Hematopoietic multipotent progenitor cell treated with erythropoietin and hydrocortisone succinate and interleukin-3 and kit ligand, for 8 days (in vitro differentiated cells): ENCODE results near the gene PI3.

Experiments
- DNase-seq: peaks from one replicate; pipeline ENCODE4 v3.0.0-alpha.2; 2015

The PI3 gene

GRCh38 chr20:45189067-45189609, 14.4 kb downstream of the PI3 start:
- DNase-seq = no peak

- no peak for DNase-seq
These were observed 15.2 kb downstream of the PI3 start for GRCh38 chr20:45189861-45190260.

DNA sequence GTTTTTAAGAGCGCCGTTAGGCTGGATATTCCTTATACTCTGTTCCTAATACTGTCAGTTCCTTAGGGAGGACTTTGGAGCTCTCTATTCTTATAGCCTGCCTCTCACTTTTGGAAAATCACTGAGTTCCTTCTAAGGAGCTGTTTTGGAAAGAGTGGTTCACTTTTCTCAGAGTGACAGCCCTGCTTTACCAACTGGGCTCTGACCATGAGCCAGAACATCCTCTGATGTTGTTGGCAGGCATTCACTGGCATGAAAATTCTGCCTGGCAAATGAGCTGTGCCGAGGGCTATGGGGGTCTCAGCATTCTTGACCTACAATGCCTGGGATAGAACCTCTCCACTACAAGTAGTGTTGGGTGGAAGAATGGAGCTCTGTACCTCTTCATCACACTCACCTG, 17.2 kb downstream of the PI3 start:
- no peak for DNase-seq

DNA sequence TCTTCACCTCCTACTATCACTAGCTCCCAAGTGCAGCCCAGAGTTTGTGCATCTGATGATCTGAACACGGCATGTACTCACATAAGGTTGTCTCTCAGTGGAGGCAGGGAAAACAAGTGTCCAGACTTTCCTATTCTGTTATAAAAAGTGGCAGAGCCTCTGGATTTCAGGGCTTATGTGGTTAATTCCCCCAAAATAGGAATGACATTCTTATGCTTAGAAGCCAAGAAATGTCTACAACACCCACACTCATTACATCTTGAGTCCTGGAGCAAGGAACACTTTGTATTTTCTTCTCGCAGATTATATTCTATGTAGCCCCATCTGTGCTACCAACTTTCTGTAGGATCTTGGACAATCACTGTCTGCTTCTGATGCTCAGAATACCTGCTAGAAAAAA, 18.6 kb downstream of the PI3 start:
- DNase-seq = no peak

DNA sequence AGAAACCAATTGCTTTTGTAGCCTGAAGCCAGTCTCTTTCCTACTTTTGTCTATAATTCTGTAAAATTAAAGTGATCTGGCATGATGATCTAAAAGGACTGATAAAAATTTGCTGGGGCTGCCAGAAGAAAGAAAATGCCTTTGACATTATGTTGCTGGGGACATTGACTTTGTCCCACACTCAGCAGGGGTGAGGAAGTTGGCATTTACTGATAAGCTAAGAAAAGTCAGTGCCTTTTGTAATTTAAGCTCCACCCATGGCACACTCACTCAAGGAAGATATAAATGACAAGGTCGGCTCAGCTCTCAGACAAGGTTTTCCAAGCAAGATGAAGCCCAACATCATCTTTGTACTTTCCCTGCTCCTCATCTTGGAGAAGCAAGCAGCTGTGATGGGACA, 32.0 kb downstream of the PI3 start, which contains the start of gene SEMG1:
TSS of gene SEMG1 (plus strand) at position 309 of the 400 bp plus-strand sequence. CDS start at position 330, 21 bp downstream.
- peak; percentile 29 for DNase-seq

DNA sequence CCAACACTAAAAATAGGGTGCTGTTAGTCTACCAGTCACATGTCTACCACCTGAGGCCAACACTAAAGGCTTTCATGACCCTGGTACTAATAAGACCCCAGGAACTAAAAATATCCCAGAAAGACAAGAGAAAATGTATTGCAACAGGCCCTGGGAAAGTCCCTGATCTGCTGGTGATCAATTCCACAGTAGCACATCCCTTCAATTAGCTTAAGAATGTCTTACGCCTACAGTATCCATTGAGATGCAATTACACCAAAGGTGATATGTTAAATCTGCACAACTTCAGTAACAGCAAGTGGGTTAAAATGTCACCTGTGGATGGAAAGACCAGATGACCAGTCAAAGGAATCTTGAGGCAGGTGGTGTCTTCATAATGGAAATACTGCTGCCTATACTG, 35.2 kb downstream of the PI3 start:
- DNase-seq = no peak

DNA sequence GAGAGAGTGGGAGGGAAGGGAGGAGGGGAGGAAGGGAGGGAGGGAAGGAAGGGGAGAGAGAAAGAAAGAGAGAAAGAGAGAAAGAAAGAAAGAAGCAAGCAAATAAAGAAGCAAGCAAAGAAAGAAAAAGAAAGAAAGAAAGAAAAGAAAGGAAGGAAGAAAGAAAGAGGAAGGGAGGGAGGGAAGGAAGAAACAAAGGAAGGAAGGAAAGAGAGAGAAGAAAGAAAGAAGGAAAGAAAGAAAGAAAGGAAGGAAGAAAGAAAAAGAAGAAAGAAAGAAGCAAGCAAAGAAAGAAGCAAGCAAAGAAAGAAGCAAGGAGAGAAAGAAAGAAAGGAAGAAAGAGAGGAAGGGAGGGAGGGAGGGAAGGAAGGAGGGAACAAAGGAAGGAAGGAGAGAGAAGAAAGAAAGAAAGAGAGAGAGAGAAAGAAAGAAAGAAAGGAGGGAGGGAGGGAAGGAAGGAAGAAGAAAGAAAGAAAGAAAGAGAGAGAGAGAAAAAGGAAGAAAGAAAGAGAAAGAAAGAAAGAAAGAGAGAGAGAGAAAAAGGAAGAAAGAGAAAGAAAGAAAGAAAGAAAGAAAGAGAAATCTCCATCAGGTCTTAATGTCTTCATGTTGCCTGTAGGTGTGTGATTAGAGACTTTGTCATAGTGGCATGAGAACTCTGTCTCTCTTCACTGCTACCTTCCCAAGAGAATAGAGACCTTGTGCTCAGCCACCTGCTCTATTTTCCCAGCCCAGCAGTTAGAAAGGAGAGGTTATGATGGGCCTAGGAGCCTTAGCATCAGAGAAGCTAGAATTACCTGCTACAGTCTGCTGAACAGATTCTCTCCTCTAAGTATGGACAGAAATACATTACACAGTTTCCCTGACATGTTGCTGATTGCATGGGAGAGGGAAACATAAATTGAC, 37.1 kb downstream of the PI3 start:
- no peak for DNase-seq

DNA sequence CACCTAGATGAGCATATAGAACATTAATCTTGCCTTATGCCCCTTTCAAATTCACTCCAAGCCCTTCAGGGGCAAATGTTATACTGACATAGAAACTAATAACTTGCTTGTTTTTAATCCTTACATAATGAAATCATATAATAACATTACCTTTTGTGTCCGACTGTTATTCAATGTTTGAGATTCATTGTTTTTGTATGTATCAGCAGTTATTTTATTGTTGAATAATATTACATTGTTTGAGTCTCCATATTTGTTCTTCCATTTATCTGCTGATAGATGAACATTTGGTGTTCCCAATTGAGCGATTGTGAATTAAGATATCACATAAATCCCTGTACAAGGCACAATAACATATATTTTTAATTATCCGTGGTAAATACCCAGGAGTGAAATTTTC, 38.1 kb downstream of the PI3 start:
- no peak for DNase-seq

GRCh38 chr20:45218124-45218523, 43.4 kb downstream of the PI3 start:
- DNase-seq = no peak

GRCh38 chr20:45218636-45219035, 43.9 kb downstream of the PI3 start:
- no peak for DNase-seq

DNA sequence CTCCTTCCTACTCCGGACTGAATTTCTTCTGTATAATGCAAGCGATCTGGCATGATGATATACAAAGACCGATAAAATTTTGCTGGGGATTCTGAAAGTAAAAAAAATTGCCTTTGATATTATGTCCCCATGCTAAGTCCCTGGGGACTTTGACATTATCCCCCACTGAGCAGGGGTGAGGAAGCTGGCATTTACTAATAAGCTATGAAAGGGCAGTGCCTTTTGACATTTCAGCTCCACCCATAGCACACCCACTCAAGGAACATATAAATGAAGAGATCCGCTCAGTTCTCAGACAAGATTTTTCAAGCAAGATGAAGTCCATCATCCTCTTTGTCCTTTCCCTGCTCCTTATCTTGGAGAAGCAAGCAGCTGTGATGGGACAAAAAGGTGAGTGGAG, 46.4 kb downstream of the PI3 start, which contains the start of gene SEMG2:
TSS of gene SEMG2 (plus strand) at position 298 of the 400 bp plus-strand sequence. CDS start at position 315, 17 bp downstream.
- DNase-seq = no peak

DNA sequence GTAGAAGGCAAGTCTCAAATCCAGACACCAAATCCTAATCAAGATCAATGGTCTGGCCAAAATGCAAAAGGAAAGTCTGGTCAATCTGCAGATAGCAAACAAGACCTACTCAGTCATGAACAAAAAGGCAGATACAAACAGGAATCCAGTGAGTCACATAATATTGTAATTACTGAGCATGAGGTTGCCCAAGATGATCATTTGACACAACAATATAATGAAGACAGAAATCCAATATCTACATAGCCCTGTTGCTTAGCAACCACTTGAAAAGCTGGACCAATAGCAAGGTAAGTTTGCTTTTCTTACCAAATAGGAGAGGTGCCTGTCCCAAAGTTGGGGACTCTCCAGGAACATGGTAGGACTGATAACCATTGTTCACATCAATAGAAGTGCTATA, 48.4 kb downstream of the PI3 start:
- DNase-seq = no peak
